ENCODE measurements around the gene PLA2G4B. TPM values are rescaled to one million over a fixed set of nuclear protein-coding genes. Genes with fewer than 3 reads are reported as not detected.

PLA2G4B gene
- total RNA-seq, 1 experiment from 2014 or later: 4.1 TPM

DNA sequence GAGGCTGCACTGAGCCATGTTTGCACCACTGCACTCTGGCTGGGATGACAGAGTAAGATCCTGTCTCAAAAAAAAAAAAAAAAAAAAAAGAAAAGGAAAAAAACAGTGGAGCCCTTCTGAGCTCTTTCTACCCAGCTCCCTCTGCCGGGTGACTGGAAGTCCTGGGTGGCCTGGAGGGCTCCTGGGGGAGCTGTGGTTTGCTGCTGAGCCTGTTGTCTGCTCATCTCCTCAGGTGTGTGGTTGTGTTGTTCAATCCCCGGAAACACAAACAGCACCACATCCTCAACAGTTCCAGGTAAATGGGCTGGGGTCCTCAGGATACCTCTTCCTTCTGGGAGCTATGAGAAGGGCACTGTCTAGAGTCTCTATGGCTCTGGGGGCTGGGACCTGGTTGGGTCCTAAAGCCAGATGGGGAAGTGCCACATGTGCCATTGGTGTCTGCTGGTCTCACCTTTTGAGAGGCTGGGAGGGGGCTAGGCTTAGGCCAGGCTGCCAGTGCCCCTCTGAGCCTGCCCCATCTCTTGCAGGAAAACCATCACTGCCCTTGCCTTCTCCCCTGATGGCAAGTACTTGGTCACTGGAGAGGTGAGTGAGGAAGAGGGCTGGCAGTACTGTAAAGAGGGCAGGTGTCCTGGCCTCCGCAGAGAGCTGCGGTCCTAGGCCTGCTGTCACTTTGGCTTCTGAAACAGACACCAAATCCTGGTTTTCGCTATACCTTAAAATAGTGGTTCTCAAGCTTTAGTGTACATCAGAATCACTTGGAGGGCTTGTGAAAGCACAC, 27.8 kb upstream of the PLA2G4B start:
- Mint-ChIP-seq H3K9me3 (ENCODE audit: low read depth, unreplicated experiment) (no peaks in the 10 kb centered on the region), H3K27ac (ENCODE audit: unreplicated experiment) (no peak overlapping the region)
- intact Hi-C loops (cut with micrococcal nuclease; ENCODE audit: unreplicated experiment): loop anchor here (1.0 to 10.0 kb wide), 3 partner anchors 39 to 209 kb away; no protein-coding TSS in a partner anchor

DNA sequence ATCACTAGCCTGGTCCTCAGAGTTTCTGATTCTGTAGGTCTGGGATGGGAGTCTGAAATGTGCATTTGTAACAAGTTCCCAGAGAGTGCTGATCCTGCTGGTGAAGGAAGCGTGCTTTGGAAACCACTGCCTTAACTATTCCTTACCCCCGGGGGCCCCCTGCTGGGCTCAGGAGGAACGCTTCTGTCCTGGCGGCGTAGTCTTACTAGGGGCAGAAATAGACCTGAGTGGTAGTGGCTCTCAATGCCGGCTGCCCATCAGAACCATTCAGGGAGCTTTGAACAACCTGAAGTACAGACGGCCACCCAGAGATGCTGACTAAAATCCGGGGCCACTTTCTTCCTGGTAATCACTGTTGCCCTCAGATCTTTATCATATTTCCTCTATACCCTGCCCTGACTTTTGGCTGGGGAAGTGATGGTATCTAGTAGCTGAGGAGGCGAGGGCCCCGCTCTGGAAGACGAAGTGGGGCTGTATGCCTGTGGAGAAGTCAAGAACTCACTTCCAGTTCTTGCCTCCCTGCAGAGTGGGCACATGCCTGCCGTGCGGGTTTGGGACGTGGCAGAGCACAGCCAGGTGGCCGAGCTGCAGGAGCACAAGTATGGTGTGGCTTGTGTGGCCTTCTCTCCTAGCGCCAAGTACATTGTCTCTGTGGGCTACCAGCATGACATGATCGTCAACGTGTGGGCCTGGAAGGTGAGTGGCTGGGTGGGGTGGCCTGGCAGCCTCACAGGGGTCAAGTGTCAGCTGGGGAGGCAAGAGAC, 27.0 kb upstream of the PLA2G4B start:
- intact Hi-C loops (cut with micrococcal nuclease; ENCODE audit: unreplicated experiment): loop anchor here (1.0 to 10.0 kb wide), 3 partner anchors 39 to 209 kb away; no protein-coding TSS in a partner anchor
- no TSS peak for BruUV-seq (replicated peaks)
- TF ChIP-seq, protein P1, sequence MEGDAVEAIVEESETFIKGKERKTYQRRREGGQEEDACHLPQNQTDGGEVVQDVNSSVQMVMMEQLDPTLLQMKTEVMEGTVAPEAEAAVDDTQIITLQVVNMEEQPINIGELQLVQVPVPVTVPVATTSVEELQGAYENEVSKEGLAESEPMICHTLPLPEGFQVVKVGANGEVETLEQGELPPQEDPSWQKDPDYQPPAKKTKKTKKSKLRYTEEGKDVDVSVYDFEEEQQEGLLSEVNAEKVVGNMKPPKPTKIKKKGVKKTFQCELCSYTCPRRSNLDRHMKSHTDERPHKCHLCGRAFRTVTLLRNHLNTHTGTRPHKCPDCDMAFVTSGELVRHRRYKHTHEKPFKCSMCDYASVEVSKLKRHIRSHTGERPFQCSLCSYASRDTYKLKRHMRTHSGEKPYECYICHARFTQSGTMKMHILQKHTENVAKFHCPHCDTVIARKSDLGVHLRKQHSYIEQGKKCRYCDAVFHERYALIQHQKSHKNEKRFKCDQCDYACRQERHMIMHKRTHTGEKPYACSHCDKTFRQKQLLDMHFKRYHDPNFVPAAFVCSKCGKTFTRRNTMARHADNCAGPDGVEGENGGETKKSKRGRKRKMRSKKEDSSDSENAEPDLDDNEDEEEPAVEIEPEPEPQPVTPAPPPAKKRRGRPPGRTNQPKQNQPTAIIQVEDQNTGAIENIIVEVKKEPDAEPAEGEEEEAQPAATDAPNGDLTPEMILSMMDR (IDR thresholded peaks at IDR 0.05; ENCODE audit: unreplicated experiment): peak; percentile 44
- H3K36me3 Mint-ChIP-seq (ENCODE audit: insufficient read depth, unreplicated experiment): no peaks in the 10 kb centered on the region
- CTCF ChIA-PET: interaction anchor here (0.8 to 2.3 kb wide), 4 partner anchors 37 to 589 kb away, joined by 3 to 15 read pairs (median 5); partner anchors contain the start of gene MAPKBP1
- no peak overlapping the region for H3K4me3 Mint-ChIP-seq (ENCODE audit: low read depth, unreplicated experiment)
- H3K27ac Mint-ChIP-seq (ENCODE audit: unreplicated experiment): no peak overlapping the region
- no peaks in the 10 kb centered on the region for H3K4me1 Mint-ChIP-seq (ENCODE audit: low read depth, unreplicated experiment)
- H3K27me3 Mint-ChIP-seq (ENCODE audit: unreplicated experiment): no peaks in the 10 kb centered on the region
- peak; percentile 76 for DNase-seq
- no peaks in the 10 kb centered on the region for H3K9me3 Mint-ChIP-seq (ENCODE audit: low read depth, unreplicated experiment)

More for the DNA sequence above, 27.8 kb upstream of the PLA2G4B start:
- H3K4me1 Mint-ChIP-seq (ENCODE audit: low read depth, unreplicated experiment): no peaks in the 10 kb centered on the region
- no peak for DNase-seq
- no peak overlapping the region for H3K4me3 Mint-ChIP-seq (ENCODE audit: low read depth, unreplicated experiment)
- CTCF ChIA-PET: interaction anchor here (0.6 to 2.3 kb wide), 6 partner anchors 11 to 588 kb away, joined by 3 to 15 read pairs (median 4); partner anchors contain the start of gene MAPKBP1
- H3K27me3 Mint-ChIP-seq (ENCODE audit: unreplicated experiment): no peaks in the 10 kb centered on the region
- no peaks in the 10 kb centered on the region for H3K36me3 Mint-ChIP-seq (ENCODE audit: insufficient read depth, unreplicated experiment)
- no TSS peak for BruUV-seq (replicated peaks)
- TF ChIP-seq, protein P1 (IDR thresholded peaks at IDR 0.05; ENCODE audit: unreplicated experiment): no peak

DNA sequence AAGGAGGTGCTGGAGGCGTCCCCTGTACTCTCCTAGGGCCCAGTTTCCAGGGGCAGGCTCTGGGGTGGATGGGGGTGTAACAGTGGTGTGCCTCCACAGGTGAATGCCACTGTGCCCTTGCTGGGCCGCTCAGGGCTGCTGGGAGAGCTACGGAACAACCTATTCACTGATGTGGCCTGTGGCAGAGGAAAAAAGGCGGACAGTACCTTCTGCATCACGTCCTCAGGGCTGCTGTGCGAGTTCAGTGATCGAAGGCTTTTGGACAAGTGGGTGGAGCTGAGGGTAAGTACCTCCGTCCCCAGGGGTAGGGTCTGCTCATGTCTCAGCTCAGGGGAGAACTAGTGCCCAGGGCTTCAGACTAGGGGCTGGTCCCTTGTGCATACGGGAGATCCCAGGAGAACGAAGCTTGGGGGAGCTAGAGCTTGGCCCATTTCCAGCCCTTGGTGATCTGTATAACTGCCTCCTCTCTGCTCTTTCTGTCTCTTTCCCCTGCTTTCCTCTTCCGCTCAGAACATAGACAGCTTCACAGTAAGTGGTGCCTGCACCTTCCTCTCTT, 25.7 kb upstream of the PLA2G4B start:
- Mint-ChIP-seq H3K4me1 (ENCODE audit: low read depth, unreplicated experiment) (no peaks in the 10 kb centered on the region), H3K9me3 (ENCODE audit: low read depth, unreplicated experiment) (no peaks in the 10 kb centered on the region), H3K27me3 (ENCODE audit: unreplicated experiment) (no peaks in the 10 kb centered on the region), H3K4me3 (ENCODE audit: low read depth, unreplicated experiment) (no peak overlapping the region), H3K27ac (ENCODE audit: unreplicated experiment) (no peak overlapping the region), H3K36me3 (ENCODE audit: insufficient read depth, unreplicated experiment) (no peaks in the 10 kb centered on the region)
- intact Hi-C loops (cut with micrococcal nuclease; ENCODE audit: unreplicated experiment): loop anchor here (5.0 to 10.0 kb wide), 2 partner anchors 92 to 211 kb away; no protein-coding TSS in a partner anchor
- no peak for DNase-seq
- TF ChIP-seq, protein P1 (IDR thresholded peaks at IDR 0.05; ENCODE audit: unreplicated experiment): no peak
- BruUV-seq (replicated peaks): no TSS peak
- CTCF ChIA-PET: interaction anchor here (0.8 kb wide), 1 partner anchor 39 kb away, joined by 4 read pairs; the partner anchor contains the start of gene MAPKBP1

DNA sequence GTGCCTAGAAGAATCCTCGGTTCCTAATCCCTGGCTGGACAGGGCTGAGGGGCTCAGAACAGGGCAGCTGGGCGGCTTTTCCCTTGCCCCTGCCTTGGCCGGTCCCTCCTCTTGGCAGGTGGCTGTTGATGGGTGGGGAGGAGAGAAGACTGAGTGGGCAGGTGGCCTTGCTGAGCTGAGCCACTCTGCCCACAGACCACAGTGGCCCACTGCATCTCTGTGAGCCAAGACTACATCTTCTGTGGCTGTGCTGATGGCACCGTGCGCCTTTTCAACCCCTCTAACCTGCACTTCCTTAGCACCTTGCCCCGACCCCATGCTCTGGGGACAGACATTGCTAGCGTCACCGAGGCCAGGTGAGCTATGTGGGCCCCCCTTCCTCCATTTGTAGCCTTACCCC, 25.2 kb upstream of the PLA2G4B start:
- Mint-ChIP-seq H3K4me3 (ENCODE audit: low read depth, unreplicated experiment) (no peak overlapping the region), H3K27ac (ENCODE audit: unreplicated experiment) (no peak overlapping the region), H3K9me3 (ENCODE audit: low read depth, unreplicated experiment) (no peaks in the 10 kb centered on the region), H3K36me3 (ENCODE audit: insufficient read depth, unreplicated experiment) (no peaks in the 10 kb centered on the region), H3K27me3 (ENCODE audit: unreplicated experiment) (no peaks in the 10 kb centered on the region), H3K4me1 (ENCODE audit: low read depth, unreplicated experiment) (no peaks in the 10 kb centered on the region)
- CTCF ChIA-PET: interaction anchor here (0.8 kb wide), 1 partner anchor 39 kb away, joined by 4 read pairs; the partner anchor contains the start of gene MAPKBP1
- BruUV-seq (replicated peaks): no TSS peak
- no peak for DNase-seq
- TF ChIP-seq, protein P1 (IDR thresholded peaks at IDR 0.05; ENCODE audit: unreplicated experiment): no peak
- intact Hi-C loops (cut with micrococcal nuclease; ENCODE audit: unreplicated experiment): loop anchor here (5.0 to 10.0 kb wide), 2 partner anchors 91 to 211 kb away; no protein-coding TSS in a partner anchor
